Spleen (tissue), 11 donors: ENCODE data around the gene PCED1A. TPM values are rescaled to one million over a fixed set of nuclear protein-coding genes. Genes with fewer than 3 reads are reported as not detected.

Experiments
- DNase-seq: peaks from one replicate; pipeline ENCODE4 v3.0.0-alpha.2; 2020
- H3K27ac ChIP-seq, 8 donors: fragments of 200-600 bp; sonication (generic) in 7 of 8; 1 replicate in 4 of 8; 2 replicates in 4 of 8; pipeline versions ENCODE4 v1.5.0 to v1.8.0; 2016 to 2021; ENCODE audit warnings: inconsistent platforms in 4 of 8, mild to moderate bottlenecking in 4 of 8, moderate library complexity in 1 of 8
- H3K27me3 ChIP-seq, 7 donors: fragments of 200-600 bp; sonication (generic) in 6 of 7; replicated peaks in 1 of 7; 1 replicate in 4 of 7; 2 replicates in 3 of 7; pipeline versions ENCODE4 v1.5.0 to v1.8.0; 2016 to 2021; ENCODE audit warnings: inconsistent platforms in 3 of 7, mild to moderate bottlenecking in 1 of 7
- H3K36me3 ChIP-seq, 6 donors: fragments of 200-600 bp; sonication (generic) in 5 of 6; 1 replicate in 4 of 6; 2 replicates in 2 of 6; pipeline versions ENCODE4 v1.5.0 to v1.8.0; 2016 to 2021; ENCODE audit warnings: inconsistent platforms in 2 of 6
- H3K4me1 ChIP-seq, 6 donors: fragments of 200-600 bp; sonication (generic) in 5 of 6; 1 replicate in 3 of 6; 2 replicates in 3 of 6; pipeline versions ENCODE4 v1.5.0 to v1.8.0; 2016 to 2021; ENCODE audit warnings: inconsistent platforms in 3 of 6
- H3K4me3 ChIP-seq, 8 donors: fragments of 200-600 bp; sonication (generic) in 7 of 8; 1 replicate in 4 of 8; 2 replicates in 4 of 8; pipeline versions ENCODE4 v1.5.0 to v1.8.0; 2016 to 2021; ENCODE audit warnings: inconsistent platforms in 4 of 8, mild to moderate bottlenecking in 4 of 8, moderate library complexity in 2 of 8
- H3K9me3 ChIP-seq, 8 donors: fragments of 200-600 bp; sonication (generic) in 7 of 8; 1 replicate in 4 of 8; 2 replicates in 4 of 8; pipeline versions ENCODE4 v1.5.0 to v1.8.0; 2016 to 2021; ENCODE audit warnings: inconsistent platforms in 4 of 8
- POLR2A ChIP-seq, 3 donors: fragments of 450-650 bp; IDR thresholded peaks; one replicate each; pipeline ENCODE4 v1.5.1; 2017; ENCODE audit warnings: antibody characterized with exemption in 3 of 3, mild to moderate bottlenecking in 1 of 3
- POLR2AphosphoS5 ChIP-seq, 3 donors: sonication (generic); formaldehyde crosslinking; IDR thresholded peaks; one replicate each; pipeline ENCODE4 v1.5.1; 2017; ENCODE audit warnings: antibody characterized with exemption in 3 of 3
- WGBS, 5 donors: extraction: QIAGEN DNeasy Blood & Tissue Kit in 3 of 5; methylation state at CpG; one replicate each; pipeline versions ENCODE4 v1.1.5 to v1.1.7; 2013 to 2018; 5-methylcytosine and 5-hydroxymethylcytosine counted together
- intact Hi-C: fragments of 100-400 bp; cut with DNase I; formaldehyde crosslinking; loops from one replicate; pipeline ENCODE4 v1.15.0; 2023; ENCODE audit warnings: low total_unique reads
- polyA plus RNA-seq, 3 donors: library from polyadenylated mRNA; stranded (reverse); fragments of 200-250 nt; gene quantifications; one replicate each; pipeline ENCODE4 v1.2.1, GENCODE V29; 2013
- total RNA-seq, 7 donors: library from RNA; depleted of rRNA in 3 of 7; stranded (reverse); fragments of >200 nt in 3 of 7; fragmentation: NEBNext Ultra II Directional in 4 of 7; extraction: Animal tissue kit (Norgen Biotek cat#: 25700) in 4 of 7; gene quantifications; one replicate each; pipeline versions ENCODE4 v1.1.0 to v1.2.1, GENCODE V29; 2016 to 2021
- TF ChIP-seq, protein P1 (sequence below), 11 experiments: fragments of 200-600 bp in 7 of 11; fragments of 450-650 bp in 4 of 11; sonication (generic) in 4 of 11; IDR thresholded peaks in 8 of 11; conservative IDR thresholded peaks in 3 of 11; 1 replicate in 7 of 11; 2 replicates in 4 of 11; pipeline versions ENCODE4 v1.4.0 to v1.8.0; 2016 to 2021; ENCODE audit warnings: antibody characterized with exemption in 11 of 11, inconsistent platforms in 4 of 11, mild to moderate bottlenecking in 1 of 11
- donor health status: healthy with polysubstance abuse.
- donor health status: DM: no; HTN: no; CAD: no; lungs with moderate emphysema.
- donor health status: DM: no; HTN: no; CAD: no.
- donor health status: Bipolar disorder and iron deficiency.
- donor health status: healthy.
- donor health status: DM: no; HTN: no; CAD: no.
- donor health status: DM: yes; HTN: yes; CAD: no.

The PCED1A gene
- total and polyA plus RNA-seq, 10 donors, result 38.2 to 165 (median 56.9) TPM

DNA sequence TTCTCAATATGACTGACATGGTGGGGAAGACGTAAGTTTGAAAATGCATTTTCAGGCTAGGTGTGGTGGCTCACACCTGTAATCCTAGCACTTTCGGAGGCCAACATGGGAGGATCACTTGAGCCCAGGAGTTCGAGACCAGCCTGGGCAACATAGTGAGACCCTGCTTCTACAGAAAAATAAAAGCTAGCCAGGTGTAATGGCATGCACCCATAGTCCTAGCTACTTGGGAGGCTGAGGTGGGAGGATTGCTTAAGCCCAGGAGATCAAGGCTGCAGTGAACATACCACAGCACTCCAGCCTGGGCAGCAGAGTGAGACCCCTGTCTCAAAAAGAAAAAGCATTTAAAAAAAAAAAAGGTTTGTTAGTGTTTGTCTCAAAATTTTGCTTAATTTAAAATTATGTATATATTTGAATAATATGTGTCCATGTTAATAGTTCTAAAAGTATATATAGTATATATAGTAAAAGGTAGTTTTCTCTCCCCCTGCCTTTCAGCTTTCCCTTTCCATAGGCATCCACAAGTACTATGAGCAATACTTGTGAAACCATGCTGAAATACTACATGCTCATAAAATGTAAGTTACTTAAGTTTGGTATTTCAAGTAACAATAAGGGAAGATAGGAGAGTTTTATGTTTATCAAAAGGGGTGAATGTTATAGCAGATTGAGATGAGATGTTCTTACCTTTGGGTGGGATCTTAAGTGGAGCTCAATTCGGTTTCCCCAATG, 47.9 kb upstream of the PCED1A start:
- H3K9me3 ChIP-seq, result no peaks in the 10 kb centered on the region
- no peak overlapping the region for H3K27ac ChIP-seq
- TF ChIP-seq, protein P1, sequence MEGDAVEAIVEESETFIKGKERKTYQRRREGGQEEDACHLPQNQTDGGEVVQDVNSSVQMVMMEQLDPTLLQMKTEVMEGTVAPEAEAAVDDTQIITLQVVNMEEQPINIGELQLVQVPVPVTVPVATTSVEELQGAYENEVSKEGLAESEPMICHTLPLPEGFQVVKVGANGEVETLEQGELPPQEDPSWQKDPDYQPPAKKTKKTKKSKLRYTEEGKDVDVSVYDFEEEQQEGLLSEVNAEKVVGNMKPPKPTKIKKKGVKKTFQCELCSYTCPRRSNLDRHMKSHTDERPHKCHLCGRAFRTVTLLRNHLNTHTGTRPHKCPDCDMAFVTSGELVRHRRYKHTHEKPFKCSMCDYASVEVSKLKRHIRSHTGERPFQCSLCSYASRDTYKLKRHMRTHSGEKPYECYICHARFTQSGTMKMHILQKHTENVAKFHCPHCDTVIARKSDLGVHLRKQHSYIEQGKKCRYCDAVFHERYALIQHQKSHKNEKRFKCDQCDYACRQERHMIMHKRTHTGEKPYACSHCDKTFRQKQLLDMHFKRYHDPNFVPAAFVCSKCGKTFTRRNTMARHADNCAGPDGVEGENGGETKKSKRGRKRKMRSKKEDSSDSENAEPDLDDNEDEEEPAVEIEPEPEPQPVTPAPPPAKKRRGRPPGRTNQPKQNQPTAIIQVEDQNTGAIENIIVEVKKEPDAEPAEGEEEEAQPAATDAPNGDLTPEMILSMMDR (IDR thresholded peaks at IDR 0.05 in 8 of 11, conservative IDR thresholded peaks at IDR 0.05 in 3 of 11), result no peak
- TF ChIP-seq POLR2AphosphoS5 (IDR thresholded peaks at IDR 0.05), result no peak
- TF ChIP-seq POLR2A (IDR thresholded peaks at IDR 0.05), result no peak
- H3K4me3 ChIP-seq, result no peak overlapping the region
- 91 to 96% (median 92%) methylated on average over 4 of the region's 4 CpGs for WGBS, 5 donors
- peaks cover 0 to 86% (median 28%) of the 10 kb centered on the region in 6 donors for H3K4me1 ChIP-seq
- no peak for DNase-seq
- H3K36me3 ChIP-seq, result no peaks in the 10 kb centered on the region
- intact Hi-C loops, result no loop called here
- H3K27me3 ChIP-seq, result no peaks in the 10 kb centered on the region

DNA sequence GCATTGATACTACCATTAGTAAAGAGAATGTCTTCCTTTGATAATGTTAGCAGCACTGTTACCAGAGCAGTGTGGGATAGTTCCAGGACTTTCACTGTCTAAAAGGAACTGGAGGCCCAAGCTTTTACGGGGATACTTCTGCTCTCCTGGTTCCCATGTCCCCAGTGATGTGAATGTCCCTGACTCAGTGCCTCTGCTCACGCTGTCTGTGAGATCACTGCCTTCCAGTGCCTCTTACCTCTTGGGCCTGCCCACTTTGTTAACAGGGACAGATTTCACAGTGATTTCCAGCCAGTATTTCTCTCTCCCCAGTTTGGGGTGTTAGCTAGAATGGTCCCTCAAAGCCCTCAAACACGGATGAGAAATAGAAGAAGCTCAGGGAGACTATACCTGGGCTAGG, 47.3 kb upstream of the PCED1A start:
- 78 to 86% (median 83%) methylated on average over 3 of the region's 3 CpGs for WGBS, 5 donors
- Histone ChIP-seq H3K9me3 (no peaks in the 10 kb centered on the region), H3K27me3 (no peaks in the 10 kb centered on the region), H3K36me3 (no peaks in the 10 kb centered on the region), H3K4me3 (no peak overlapping the region), H3K4me1 (peaks cover 0 to 80% (median 29%) of the 10 kb centered on the region in 6 donors), H3K27ac (no peak overlapping the region)
- DNase-seq, result no peak
- intact Hi-C loops, result no loop called here
- TF ChIP-seq POLR2AphosphoS5 (IDR thresholded peaks at IDR 0.05) (no peak), POLR2A (IDR thresholded peaks at IDR 0.05) (no peak)
- TF ChIP-seq, protein P1 (IDR thresholded peaks at IDR 0.05 in 8 of 11, conservative IDR thresholded peaks at IDR 0.05 in 3 of 11), result no peak

DNA sequence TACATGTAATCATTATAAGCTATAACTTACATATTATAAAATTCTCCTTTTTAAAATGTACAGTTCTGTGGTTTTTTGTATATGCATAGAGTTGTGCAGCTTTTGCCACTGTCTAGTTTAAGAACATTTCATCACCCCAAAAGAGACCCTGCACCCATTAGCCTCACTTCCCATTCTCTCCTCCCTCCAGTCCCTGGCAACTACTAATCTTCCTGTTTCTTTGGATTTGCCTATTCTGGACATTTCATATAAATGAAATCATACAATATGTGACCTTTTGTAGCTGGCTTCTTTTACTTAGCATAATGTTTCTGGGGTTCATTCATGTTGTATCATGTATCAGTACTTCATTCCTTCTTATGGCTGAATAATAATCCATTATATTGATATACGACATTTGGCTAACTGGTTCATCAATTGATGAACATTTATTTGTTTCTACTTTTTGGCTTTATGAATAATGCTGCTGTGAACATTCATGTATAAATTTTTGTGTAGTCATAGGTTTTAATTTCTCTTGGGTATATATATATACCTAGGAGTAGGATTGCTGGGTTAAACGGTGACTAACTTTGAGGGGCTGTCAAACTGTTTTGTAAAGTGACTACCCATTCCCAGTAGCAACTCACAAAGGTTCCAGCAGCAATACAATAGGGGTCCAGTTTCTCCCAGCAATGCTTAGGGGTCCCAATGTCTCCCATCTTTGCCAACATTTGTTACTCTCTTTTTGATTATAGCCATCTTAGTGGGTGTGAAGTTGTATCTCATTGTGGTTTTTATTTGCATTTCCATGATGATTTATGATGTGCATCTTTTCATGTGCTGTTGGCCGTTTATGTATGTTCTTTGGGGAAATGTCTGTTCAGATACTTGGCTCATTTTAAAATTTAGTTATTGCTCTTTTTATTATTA, 43.5 kb upstream of the PCED1A start:
- TF ChIP-seq POLR2A (IDR thresholded peaks at IDR 0.05) (no peak), POLR2AphosphoS5 (IDR thresholded peaks at IDR 0.05) (no peak)
- TF ChIP-seq, protein P1 (IDR thresholded peaks at IDR 0.05 in 8 of 11, conservative IDR thresholded peaks at IDR 0.05 in 3 of 11), result no peak
- intact Hi-C loops, result no loop called here
- Histone ChIP-seq H3K9me3 (no peaks in the 10 kb centered on the region), H3K4me1 (peaks cover 0 to 80% (median 27%) of the 10 kb centered on the region in 6 donors), H3K27me3 (no peaks in the 10 kb centered on the region), H3K36me3 (no peaks in the 10 kb centered on the region), H3K4me3 (no peak overlapping the region), H3K27ac (no peak overlapping the region)
- DNase-seq, result no peak
- WGBS, 5 donors, result 62 to 72% (median 63%) methylated on average over 3 of the region's 3 CpGs

DNA sequence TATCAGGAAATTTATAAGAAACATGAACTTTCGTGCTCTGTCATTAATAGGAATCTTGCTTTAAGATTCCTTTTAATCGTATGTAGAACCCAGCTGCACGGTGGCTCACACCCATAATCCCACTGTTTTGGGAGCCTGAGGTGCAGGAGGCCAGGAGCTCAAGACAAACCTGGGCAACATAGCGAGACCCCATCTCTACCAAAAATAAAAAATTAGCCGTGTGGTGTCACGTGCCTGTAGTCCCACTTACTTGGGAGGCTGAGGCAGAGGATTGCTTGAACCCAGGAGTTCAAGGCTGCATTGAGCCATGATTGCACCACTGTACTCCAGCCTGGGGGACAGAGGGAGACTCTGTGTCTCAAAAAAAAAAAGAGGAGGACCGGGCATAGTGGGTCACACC, 40.2 kb upstream of the PCED1A start:
- Histone ChIP-seq H3K36me3 (no peaks in the 10 kb centered on the region), H3K27ac (no peak overlapping the region), H3K9me3 (no peaks in the 10 kb centered on the region), H3K4me1 (peaks cover 0 to 81% (median 33%) of the 10 kb centered on the region in 6 donors), H3K27me3 (no peaks in the 10 kb centered on the region), H3K4me3 (no peak overlapping the region)
- DNase-seq, result no peak
- intact Hi-C loops, result no loop called here
- 85 to 97% (median 90%) methylated on average over 7 of the region's 7 CpGs for WGBS, 5 donors
- TF ChIP-seq, protein P1 (IDR thresholded peaks at IDR 0.05 in 8 of 11, conservative IDR thresholded peaks at IDR 0.05 in 3 of 11), result no peak
- no peak for TF ChIP-seq POLR2A (IDR thresholded peaks at IDR 0.05)
- TF ChIP-seq POLR2AphosphoS5 (IDR thresholded peaks at IDR 0.05), result no peak
